Stomach (tissue), 9 donors: ENCODE results near the gene ZNF438. TPM values are rescaled to one million over a fixed set of nuclear protein-coding genes. Genes with fewer than 3 reads are reported as not detected.

Experiments used
- DNase-seq, 2 donors: peaks; one replicate each; pipeline versions ENCODE4 v3.0.0 to v3.0.0-alpha.2; 2013 to 2019
- H3K27ac ChIP-seq, 5 donors: fragments of 200-600 bp in 4 of 5; sonication (generic) in 4 of 5; one replicate each; pipeline ENCODE4 v1.5.1; 2013 to 2019; ENCODE audit warnings: mild to moderate bottlenecking in 1 of 5, moderate library complexity in 1 of 5
- H3K27me3 ChIP-seq, 3 donors: fragments of 200-600 bp; sonication (generic); one replicate each; pipeline ENCODE4 v1.5.1; 2017 to 2019; ENCODE audit warnings: mixed run types in 1 of 3
- H3K36me3 ChIP-seq, 4 donors: fragments of 200-600 bp; sonication (generic); 1 replicate in 3 of 4; 2 replicates in 1 of 4; pipeline ENCODE4 v1.5.1; 2016 to 2019
- H3K4me1 ChIP-seq, 4 donors: fragments of 200-600 bp; sonication (generic); one replicate each; pipeline ENCODE4 v1.5.1; 2016 to 2019
- H3K4me3 ChIP-seq, 4 donors: fragments of 200-600 bp; sonication (generic) in 3 of 4; one replicate each; pipeline ENCODE4 v1.5.1; 2016 to 2019; ENCODE audit warnings: mild to moderate bottlenecking in 1 of 4
- H3K9me3 ChIP-seq, 4 donors: fragments of 200-600 bp; sonication (generic); one replicate each; pipeline ENCODE4 v1.5.1; 2016 to 2019
- EP300 ChIP-seq: sonication (generic); formaldehyde crosslinking; IDR thresholded peaks from one replicate; pipeline ENCODE4 v1.6.1; 2017; ENCODE audit warnings: antibody characterized with exemption
- POLR2A ChIP-seq, 4 donors: fragments of 450-650 bp; IDR thresholded peaks; one replicate each; pipeline ENCODE4 v1.6.1; 2016; ENCODE audit warnings: antibody characterized with exemption in 4 of 4, control low read depth in 2 of 4, mild to moderate bottlenecking in 1 of 4, moderate library complexity in 1 of 4
- POLR2AphosphoS5 ChIP-seq, 3 donors: sonication (generic); formaldehyde crosslinking; IDR thresholded peaks; one replicate each; pipeline ENCODE4 v1.6.1; 2016; ENCODE audit warnings: antibody characterized with exemption in 3 of 3
- WGBS, 5 donors: extraction: QIAGEN DNeasy Blood & Tissue Kit in 3 of 5; methylation state at CpG; one replicate each; pipeline versions ENCODE4 v1.1.5 to v1.1.7; 2013 to 2018; 5-methylcytosine and 5-hydroxymethylcytosine counted together
- intact Hi-C: fragments of 100-400 bp; cut with DNase I; formaldehyde crosslinking; loops from one replicate; pipeline ENCODE4 v1.15.1; 2023; ENCODE audit warnings: low total_unique reads
- polyA plus RNA-seq, 3 donors: library from polyadenylated mRNA; stranded (reverse); fragments of 200-250 nt; gene quantifications; one replicate each; pipeline ENCODE4 v1.2.3, GENCODE V29; 2013
- total RNA-seq, 5 donors: library from RNA; depleted of rRNA; stranded (reverse); fragments of >200 nt; gene quantifications; one replicate each; pipeline versions ENCODE4 v1.1.0 to v1.2.3, GENCODE V29; 2014 to 2016
- TF ChIP-seq, protein P1 (sequence below), 7 experiments: fragments of 450-650 bp in 4 of 7; fragments of 200-600 bp in 3 of 7; sonication (generic) in 3 of 7; IDR thresholded peaks; one replicate each; pipeline ENCODE4 v1.5.1; 2016 to 2019; ENCODE audit warnings: antibody characterized with exemption in 7 of 7, control low read depth in 2 of 7, mild to moderate bottlenecking in 1 of 7
- donor health status: healthy with polysubstance abuse.
- donor health status: Bipolar disorder and iron deficiency.
- donor health status: healthy.

ZNF438 gene
- total and polyA plus RNA-seq, 8 donors, result 3.5 to 37.9 (median 5.4) TPM; not detected in 1

DNA sequence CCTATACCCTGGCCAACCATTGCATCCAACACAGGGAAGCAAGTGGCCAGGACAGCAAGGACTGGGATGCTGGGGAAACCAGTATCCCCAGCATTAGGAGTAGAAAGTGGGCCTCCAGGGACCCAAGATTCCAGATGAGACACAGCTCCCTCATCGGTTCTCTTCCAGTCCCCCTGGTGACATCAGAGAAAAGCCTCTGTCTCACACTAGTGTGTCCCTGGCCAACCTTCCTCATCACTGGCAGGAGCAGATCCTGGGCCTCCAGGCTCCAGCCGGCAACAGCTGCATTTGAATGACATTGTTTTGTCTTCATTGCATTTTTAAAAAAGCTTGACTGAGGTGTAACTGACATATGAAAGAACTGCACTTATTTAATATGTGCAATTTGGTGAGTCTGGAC is 224.8 kb downstream of the ZNF438 start:
- 83 to 90% (median 87%) methylated on average over 2 of the region's 2 CpGs for WGBS, 5 donors
- no peak for DNase-seq
- Histone ChIP-seq H3K36me3 (no peaks in the 10 kb centered on the region), H3K4me3 (no peak overlapping the region), H3K4me1 (peaks cover 6 to 31% (median 20%) of the 10 kb centered on the region in 4 donors), H3K9me3 (no peaks in the 10 kb centered on the region), H3K27me3 (no peaks in the 10 kb centered on the region), H3K27ac (peak overlapping the region in 1 of 5 donors; percentile 27)
- TF ChIP-seq POLR2A (IDR thresholded peaks at IDR 0.05), result no peak
- no peak for TF ChIP-seq POLR2AphosphoS5 (IDR thresholded peaks at IDR 0.05)
- TF ChIP-seq, protein P1, sequence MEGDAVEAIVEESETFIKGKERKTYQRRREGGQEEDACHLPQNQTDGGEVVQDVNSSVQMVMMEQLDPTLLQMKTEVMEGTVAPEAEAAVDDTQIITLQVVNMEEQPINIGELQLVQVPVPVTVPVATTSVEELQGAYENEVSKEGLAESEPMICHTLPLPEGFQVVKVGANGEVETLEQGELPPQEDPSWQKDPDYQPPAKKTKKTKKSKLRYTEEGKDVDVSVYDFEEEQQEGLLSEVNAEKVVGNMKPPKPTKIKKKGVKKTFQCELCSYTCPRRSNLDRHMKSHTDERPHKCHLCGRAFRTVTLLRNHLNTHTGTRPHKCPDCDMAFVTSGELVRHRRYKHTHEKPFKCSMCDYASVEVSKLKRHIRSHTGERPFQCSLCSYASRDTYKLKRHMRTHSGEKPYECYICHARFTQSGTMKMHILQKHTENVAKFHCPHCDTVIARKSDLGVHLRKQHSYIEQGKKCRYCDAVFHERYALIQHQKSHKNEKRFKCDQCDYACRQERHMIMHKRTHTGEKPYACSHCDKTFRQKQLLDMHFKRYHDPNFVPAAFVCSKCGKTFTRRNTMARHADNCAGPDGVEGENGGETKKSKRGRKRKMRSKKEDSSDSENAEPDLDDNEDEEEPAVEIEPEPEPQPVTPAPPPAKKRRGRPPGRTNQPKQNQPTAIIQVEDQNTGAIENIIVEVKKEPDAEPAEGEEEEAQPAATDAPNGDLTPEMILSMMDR (IDR thresholded peaks at IDR 0.05), result no peak
- no peak for TF ChIP-seq EP300
- intact Hi-C loops, result no loop called here

DNA sequence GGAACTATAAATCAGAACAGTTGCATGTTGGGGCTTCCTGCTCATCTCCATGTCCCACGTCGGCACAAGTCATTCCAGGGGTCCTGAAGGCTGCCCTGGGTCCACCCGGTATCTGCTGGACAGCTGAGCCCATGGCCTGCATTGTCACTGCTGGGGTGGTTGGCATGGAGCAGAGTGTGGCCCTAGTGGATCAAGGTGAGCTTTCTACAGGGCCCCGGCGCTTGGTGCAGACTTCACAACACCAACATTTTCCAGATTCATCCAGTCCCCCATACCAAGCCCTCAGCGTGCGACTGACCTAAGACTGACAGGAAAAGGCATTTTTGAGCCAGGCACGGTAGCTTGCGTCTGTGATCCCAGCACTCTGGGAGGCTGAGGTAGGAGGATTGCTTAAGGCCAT is 226.6 kb downstream of the ZNF438 start:
- H3K4me1 ChIP-seq, result peaks cover 3 to 17% (median 10%) of the 10 kb centered on the region in 4 donors
- DNase-seq, result no peak
- H3K27ac ChIP-seq, result peak overlapping the region in 4 of 5 donors; percentile 28 to 61 (median 50)
- H3K27me3 ChIP-seq, result no peaks in the 10 kb centered on the region
- H3K4me3 ChIP-seq, result no peak overlapping the region
- no peaks in the 10 kb centered on the region for H3K9me3 ChIP-seq
- H3K36me3 ChIP-seq, result no peaks in the 10 kb centered on the region
- TF ChIP-seq EP300, result no peak
- no peak for TF ChIP-seq POLR2A (IDR thresholded peaks at IDR 0.05)
- TF ChIP-seq POLR2AphosphoS5 (IDR thresholded peaks at IDR 0.05), result no peak
- TF ChIP-seq, protein P1 (IDR thresholded peaks at IDR 0.05), result no peak
- WGBS, 5 donors, result 78 to 90% (median 87%) methylated on average over 7 to 9 of the region's 9 CpGs
- intact Hi-C loops, result no loop called here

DNA sequence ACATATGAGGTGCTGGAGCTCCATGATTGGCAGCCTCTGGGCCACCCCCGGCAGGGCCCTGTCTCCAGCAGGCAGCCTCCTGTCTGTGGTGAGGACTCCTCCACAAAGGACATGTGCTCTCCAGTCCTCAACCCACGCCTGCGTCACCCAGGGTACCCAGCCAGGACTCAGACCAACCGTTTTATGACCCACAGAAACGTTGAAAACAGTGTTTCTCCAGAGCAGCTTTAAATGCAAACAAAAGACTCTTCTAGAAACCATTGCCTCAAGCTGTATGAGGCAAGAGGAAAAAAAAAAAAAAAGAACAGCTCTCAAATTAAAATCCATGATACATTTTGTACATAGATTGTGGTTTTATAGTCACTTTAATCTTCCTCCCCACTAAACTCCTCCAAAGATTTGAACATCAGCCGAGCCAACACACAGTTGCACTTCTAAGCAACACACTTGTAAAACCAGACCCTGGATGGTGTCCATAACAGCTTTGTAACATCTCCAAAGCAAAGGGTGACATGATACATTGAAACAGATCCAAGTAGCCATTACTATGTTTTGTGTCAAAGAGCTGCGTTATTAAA is 227.1 kb downstream of the ZNF438 start:
- peak in 1 of 2 donors; percentile 88 for DNase-seq
- Histone ChIP-seq H3K4me1 (peaks cover 3 to 17% (median 10%) of the 10 kb centered on the region in 4 donors), H3K9me3 (no peaks in the 10 kb centered on the region), H3K27ac (peak overlapping the region in 4 of 5 donors; percentile 44 to 66 (median 58)), H3K4me3 (no peak overlapping the region), H3K27me3 (no peaks in the 10 kb centered on the region), H3K36me3 (no peaks in the 10 kb centered on the region)
- intact Hi-C loops, result no loop called here
- no peak for TF ChIP-seq POLR2A (IDR thresholded peaks at IDR 0.05)
- no peak for TF ChIP-seq POLR2AphosphoS5 (IDR thresholded peaks at IDR 0.05)
- TF ChIP-seq, protein P1 (IDR thresholded peaks at IDR 0.05), result no peak
- TF ChIP-seq EP300, result no peak
- 51 to 82% (median 70%) methylated on average over 7 of the region's 7 CpGs for WGBS, 5 donors

DNA sequence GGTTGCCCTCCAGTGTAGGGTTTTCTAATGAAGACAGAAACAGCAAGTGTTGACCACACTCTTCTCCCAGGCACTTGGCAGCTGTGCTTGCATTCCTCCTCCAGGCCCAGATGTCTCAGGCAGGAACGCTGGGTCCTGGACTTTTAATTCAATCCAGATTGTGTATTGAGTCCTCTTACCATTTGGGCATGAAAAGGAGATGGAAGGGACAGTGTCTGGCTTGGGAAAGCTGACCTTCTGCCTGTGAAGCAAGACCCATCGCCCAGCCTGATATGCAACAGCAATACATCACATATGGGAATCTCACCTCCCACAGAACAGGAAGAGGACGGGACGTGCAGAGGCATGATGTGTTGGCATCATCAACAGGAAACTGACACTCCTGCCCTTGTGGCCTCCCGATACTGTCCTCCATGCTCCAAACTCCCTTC is 227.8 kb downstream of the ZNF438 start:
- H3K27me3 ChIP-seq, result no peaks in the 10 kb centered on the region
- TF ChIP-seq, protein P1 (IDR thresholded peaks at IDR 0.05), result no peak
- peak; percentile 11 to 51 (median 44) for TF ChIP-seq POLR2AphosphoS5 (IDR thresholded peaks at IDR 0.05)
- peak in 1 of 2 donors; percentile 34 for DNase-seq
- H3K4me1 ChIP-seq, result peaks cover 3 to 17% (median 10%) of the 10 kb centered on the region in 4 donors
- peak overlapping the region in 4 of 5 donors; percentile 33 to 66 (median 58) for H3K27ac ChIP-seq
- intact Hi-C loops, result no loop called here
- no peaks in the 10 kb centered on the region for H3K9me3 ChIP-seq
- H3K4me3 ChIP-seq, result no peak overlapping the region
- H3K36me3 ChIP-seq, result no peaks in the 10 kb centered on the region
- 62 to 81% (median 75%) methylated on average over 5 of the region's 5 CpGs for WGBS, 5 donors
